ENCODE results near the gene AP4E1. TPM values are rescaled to one million over a fixed set of nuclear protein-coding genes. Genes with fewer than 3 reads are reported as not detected.

Gene AP4E1
- total RNA-seq (ENCODE audit: low replicate concordance): 7.8 and 10.1 TPM in 2 replicates
- long read RNA-seq, partial matches to known transcripts: 0 of 3 reads
- long read RNA-seq, other reads (novel, unspliced or antisense): 3 of 3 reads

DNA sequence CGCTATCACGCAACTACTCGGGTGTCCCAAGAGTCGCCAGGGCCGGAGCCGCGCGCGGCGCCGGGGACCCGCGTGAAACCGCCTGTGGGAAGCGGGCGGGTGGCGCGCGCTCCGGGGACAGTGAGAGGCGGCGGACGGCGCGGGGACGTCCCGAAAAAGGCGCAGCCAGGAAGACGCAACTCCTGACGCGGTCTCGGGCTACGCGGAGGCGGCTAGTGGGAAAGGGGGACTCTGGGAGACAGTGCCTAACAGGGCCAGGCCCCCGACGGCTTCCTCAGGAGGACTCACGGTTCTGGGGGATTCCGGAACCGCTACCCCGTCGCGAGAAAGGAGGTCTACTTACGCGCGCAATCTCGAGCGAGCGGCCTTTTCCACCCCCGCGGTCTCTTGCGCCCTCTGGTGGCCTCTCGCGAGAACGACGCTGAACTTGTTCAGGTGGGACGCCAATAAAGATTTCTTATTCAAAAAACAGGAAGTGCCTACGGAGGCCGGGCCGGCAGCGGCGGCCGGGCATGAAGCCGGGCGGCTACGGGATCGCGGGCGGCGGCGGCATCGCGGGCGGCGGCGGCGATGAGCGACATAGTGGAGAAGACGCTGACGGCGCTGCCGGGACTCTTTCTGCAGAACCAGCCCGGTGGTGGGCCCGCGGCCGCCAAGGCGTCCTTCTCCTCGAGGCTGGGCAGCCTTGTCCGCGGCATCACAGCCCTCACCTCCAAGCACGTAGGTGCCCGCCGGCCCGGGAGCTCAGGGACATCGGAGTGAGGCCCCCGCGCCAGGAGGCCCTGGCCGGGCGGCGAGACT, at the start of gene AP4E1:
Gene AP4E1 (plus strand): TSS at position 475 of the 801 bp plus-strand sequence. CDS start 96 bp downstream, at position 571.
- peak within 1 kb of the TSS; percentile 92 for H3K4me3 Mint-ChIP-seq
- H3K9me3 Mint-ChIP-seq: no peaks in the 10 kb centered on the region
- peak; percentile 93 for DNase-seq (ENCODE audit: extremely low spot score, unreplicated experiment)
- peaks cover 5% of the 10 kb centered on the region for H3K36me3 Mint-ChIP-seq
- peaks cover 9% of the 10 kb centered on the region for H3K4me1 Mint-ChIP-seq (ENCODE audit: unreplicated experiment)
- TF ChIP-seq, protein P1, sequence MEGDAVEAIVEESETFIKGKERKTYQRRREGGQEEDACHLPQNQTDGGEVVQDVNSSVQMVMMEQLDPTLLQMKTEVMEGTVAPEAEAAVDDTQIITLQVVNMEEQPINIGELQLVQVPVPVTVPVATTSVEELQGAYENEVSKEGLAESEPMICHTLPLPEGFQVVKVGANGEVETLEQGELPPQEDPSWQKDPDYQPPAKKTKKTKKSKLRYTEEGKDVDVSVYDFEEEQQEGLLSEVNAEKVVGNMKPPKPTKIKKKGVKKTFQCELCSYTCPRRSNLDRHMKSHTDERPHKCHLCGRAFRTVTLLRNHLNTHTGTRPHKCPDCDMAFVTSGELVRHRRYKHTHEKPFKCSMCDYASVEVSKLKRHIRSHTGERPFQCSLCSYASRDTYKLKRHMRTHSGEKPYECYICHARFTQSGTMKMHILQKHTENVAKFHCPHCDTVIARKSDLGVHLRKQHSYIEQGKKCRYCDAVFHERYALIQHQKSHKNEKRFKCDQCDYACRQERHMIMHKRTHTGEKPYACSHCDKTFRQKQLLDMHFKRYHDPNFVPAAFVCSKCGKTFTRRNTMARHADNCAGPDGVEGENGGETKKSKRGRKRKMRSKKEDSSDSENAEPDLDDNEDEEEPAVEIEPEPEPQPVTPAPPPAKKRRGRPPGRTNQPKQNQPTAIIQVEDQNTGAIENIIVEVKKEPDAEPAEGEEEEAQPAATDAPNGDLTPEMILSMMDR (conservative IDR thresholded peaks at IDR 0.05): peak; percentile 98
- H3K27me3 Mint-ChIP-seq: no peaks in the 10 kb centered on the region
- H3K27ac Mint-ChIP-seq: peak within 1 kb of the TSS; percentile 87

DNA sequence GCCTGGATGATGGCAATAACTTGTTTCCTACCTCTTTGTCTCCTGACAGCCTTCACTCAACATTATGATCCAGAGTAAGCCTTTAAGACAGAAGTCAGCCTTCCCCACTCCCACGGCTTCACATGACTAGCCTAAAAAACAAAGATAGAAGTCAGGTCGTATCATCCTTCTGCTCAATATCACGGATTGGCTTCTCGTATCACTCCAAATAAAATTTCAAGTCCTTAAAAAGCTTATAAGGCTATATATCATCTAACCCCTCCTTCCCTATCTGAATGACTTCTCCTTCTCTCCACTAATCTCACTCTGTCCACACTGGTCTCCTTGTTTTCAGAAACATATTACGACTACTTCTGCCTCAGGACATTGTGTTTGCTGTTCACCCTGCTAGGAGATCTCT, 47.7 kb upstream of the AP4E1 start:
- no peaks in the 10 kb centered on the region for H3K9me3 Mint-ChIP-seq
- no peaks in the 10 kb centered on the region for H3K36me3 Mint-ChIP-seq
- no peak overlapping the region for H3K4me3 Mint-ChIP-seq
- no peak overlapping the region for H3K27ac Mint-ChIP-seq
- no peaks in the 10 kb centered on the region for H3K27me3 Mint-ChIP-seq
- DNase-seq (ENCODE audit: extremely low spot score, unreplicated experiment): no peak
- TF ChIP-seq, protein P1 (conservative IDR thresholded peaks at IDR 0.05): no peak
- H3K4me1 Mint-ChIP-seq (ENCODE audit: unreplicated experiment): peaks cover 16% of the 10 kb centered on the region

DNA sequence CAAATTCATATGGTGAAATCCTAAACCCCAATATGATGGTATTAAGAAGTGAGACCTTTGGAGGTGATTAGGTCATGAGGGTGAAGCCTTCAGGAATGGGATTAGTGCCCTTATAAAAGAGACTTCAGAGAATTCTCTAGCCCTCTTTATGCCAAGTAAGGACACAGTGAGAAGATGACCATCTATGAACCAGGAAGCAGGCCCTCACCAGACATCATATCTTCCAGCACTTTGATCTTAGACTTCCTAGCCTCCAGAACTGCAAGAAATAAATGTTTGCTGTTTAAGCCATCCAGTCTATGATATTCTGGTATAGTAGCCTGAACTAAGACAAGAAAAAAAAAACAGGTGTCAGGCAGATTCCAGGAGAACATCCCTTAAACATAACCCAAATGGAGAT, 45.9 kb upstream of the AP4E1 start:
- Mint-ChIP-seq H3K27ac (no peak overlapping the region), H3K4me1 (ENCODE audit: unreplicated experiment) (peaks cover 7% of the 10 kb centered on the region), H3K27me3 (no peaks in the 10 kb centered on the region), H3K9me3 (no peaks in the 10 kb centered on the region), H3K36me3 (no peaks in the 10 kb centered on the region), H3K4me3 (no peak overlapping the region)
- DNase-seq (ENCODE audit: extremely low spot score, unreplicated experiment): no peak
- TF ChIP-seq, protein P1 (conservative IDR thresholded peaks at IDR 0.05): no peak

DNA sequence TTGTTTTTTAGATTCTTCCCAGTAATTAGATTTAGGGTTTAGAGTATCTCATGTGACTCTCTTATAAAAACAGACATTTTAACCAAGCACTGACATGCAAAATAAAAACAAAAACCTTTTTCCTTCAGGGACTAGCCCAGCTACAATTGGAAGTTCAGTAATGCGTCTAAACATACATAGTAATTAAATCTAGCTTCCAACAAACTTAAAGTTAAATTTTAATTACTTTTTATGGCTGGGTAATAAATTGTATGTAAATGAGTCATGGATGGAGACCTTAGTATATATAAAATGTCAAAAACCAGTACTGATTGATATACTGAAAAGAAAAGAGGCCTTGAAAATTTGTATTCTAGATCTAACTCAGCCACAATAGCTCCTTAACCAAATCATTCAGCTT, 43.6 kb upstream of the AP4E1 start:
- Mint-ChIP-seq H3K4me1 (ENCODE audit: unreplicated experiment) (no peaks in the 10 kb centered on the region), H3K9me3 (no peaks in the 10 kb centered on the region), H3K27ac (no peak overlapping the region), H3K36me3 (no peaks in the 10 kb centered on the region), H3K27me3 (peaks cover 3% of the 10 kb centered on the region), H3K4me3 (no peak overlapping the region)
- no peak for DNase-seq (ENCODE audit: extremely low spot score, unreplicated experiment)
- TF ChIP-seq, protein P1 (conservative IDR thresholded peaks at IDR 0.05): no peak

DNA sequence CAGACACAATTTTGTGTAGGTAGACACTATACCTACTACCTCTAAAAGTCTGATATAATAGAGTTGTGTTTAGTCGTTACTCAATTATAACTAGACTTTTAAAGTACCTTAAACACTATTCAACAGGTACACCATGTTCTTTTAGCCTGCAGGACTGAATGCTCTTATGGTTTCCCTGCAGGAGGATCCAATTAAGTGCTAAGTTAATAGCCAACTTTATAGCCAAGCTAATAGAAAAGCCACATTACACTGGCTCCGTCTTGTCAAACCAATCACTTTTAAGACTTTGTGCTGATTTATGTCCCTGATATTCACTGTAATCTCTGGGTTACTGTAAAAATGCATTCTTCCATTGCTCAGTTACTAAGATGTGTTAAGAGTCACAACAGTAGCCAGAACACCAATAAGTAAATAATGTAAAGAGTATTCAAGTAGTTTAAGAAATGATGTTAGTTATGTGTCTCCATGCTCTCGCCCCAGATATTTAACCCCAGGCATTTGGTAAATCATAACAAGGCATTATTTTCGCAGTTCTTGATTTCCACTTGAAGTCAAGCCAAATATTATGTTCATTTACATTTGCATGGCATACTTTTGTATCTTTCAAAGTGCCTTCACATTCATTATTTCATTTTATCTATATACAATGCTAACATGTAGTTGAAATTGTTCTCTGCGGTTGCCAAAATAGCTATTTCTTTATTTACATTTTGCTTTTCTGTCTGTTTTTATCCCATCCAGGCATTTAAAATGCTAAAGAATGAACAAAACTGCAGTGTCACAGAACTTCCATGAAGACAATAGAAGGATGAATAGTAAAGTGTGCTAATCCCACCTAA, 42.7 kb upstream of the AP4E1 start:
- no peak overlapping the region for H3K27ac Mint-ChIP-seq
- H3K4me3 Mint-ChIP-seq: no peak overlapping the region
- TF ChIP-seq, protein P1 (conservative IDR thresholded peaks at IDR 0.05): no peak
- peaks cover 3% of the 10 kb centered on the region for H3K27me3 Mint-ChIP-seq
- H3K4me1 Mint-ChIP-seq (ENCODE audit: unreplicated experiment): no peaks in the 10 kb centered on the region
- DNase-seq (ENCODE audit: extremely low spot score, unreplicated experiment): no peak
- no peaks in the 10 kb centered on the region for H3K9me3 Mint-ChIP-seq
- no peaks in the 10 kb centered on the region for H3K36me3 Mint-ChIP-seq

All from type B pancreatic cell (in vitro differentiated cells).